ENCODE results near the gene MAIP1.

The MAIP1 gene

GRCh38 chr2:199950396-199950795 is 5.0 kb upstream of the MAIP1 start:
- DNase-seq = peak in 1 of 5 donors; percentile 51

GRCh38 chr2:199951023-199951422 is 4.4 kb upstream of the MAIP1 start:
- DNase-seq = peak in 1 of 5 donors; percentile 69

- DNase-seq = no peak
Measured at GRCh38 chr2:199955007-199955338, 409 bp upstream of the MAIP1 start.

GRCh38 chr2:199956062-199956380 is 639 bp downstream of the MAIP1 start:
- DNase-seq = no peak

- DNase-seq = no peak
Measured at GRCh38 chr2:199958014-199958413, 2.6 kb downstream of the MAIP1 start.

GRCh38 chr2:199962203-199962602 is 6.8 kb downstream of the MAIP1 start:
- peak in 1 of 5 donors; percentile 57 for DNase-seq

GRCh38 chr2:199966405-199966804 is 11.0 kb downstream of the MAIP1 start:
- no peak for DNase-seq

- no peak for DNase-seq
Measured at GRCh38 chr2:199966976-199967375, 11.6 kb downstream of the MAIP1 start.

GRCh38 chr2:199968126-199968525 is 12.7 kb downstream of the MAIP1 start:
- DNase-seq = no peak

- DNase-seq = no peak
Measured at GRCh38 chr2:199972088-199972626, 16.8 kb downstream of the MAIP1 start.

- no peak for DNase-seq
Measured at GRCh38 chr2:199973703-199974102, 18.3 kb downstream of the MAIP1 start.

GRCh38 chr2:199975273-199975895 is 20.0 kb downstream of the MAIP1 start:
- no peak for DNase-seq

- peak in 1 of 5 donors; percentile 80 for DNase-seq
Measured at GRCh38 chr2:199977984-199978415, 22.6 kb downstream of the MAIP1 start.

- no peak for DNase-seq
Measured at GRCh38 chr2:199979398-199979797, 24.0 kb downstream of the MAIP1 start.

- DNase-seq = peak; percentile 49 to 84 (median 63)
Measured at GRCh38 chr2:199979832-199980628, 24.6 kb downstream of the MAIP1 start.

- no peak for DNase-seq
Measured at GRCh38 chr2:199982126-199982843, 26.9 kb downstream of the MAIP1 start.

GRCh38 chr2:199983534-199983933 is 28.2 kb downstream of the MAIP1 start:
- no peak for DNase-seq

GRCh38 chr2:199984159-199984558 is 28.8 kb downstream of the MAIP1 start:
- DNase-seq = no peak

GRCh38 chr2:199984755-199985154 is 29.4 kb downstream of the MAIP1 start:
- no peak for DNase-seq

GRCh38 chr2:199985625-199986207 is 30.3 kb downstream of the MAIP1 start:
- peak in 2 of 5 donors; percentile 36 to 72 for DNase-seq

- DNase-seq = no peak
Measured at GRCh38 chr2:199987586-199987985, 32.2 kb downstream of the MAIP1 start.

- DNase-seq = no peak
Measured at GRCh38 chr2:199988151-199988550, 32.8 kb downstream of the MAIP1 start.

- no peak for DNase-seq
Measured at GRCh38 chr2:199989822-199990221, 34.4 kb downstream of the MAIP1 start.

All from T-helper 1 cell (primary cell).